OCI-LY3 (cell line): ENCODE data around the gene JMJD8.

Source experiments
- H2AFZ ChIP-seq: fragments of 200-600, 300-600 bp; shearing (Covaris generic); 2 replicates; pipeline ENCODE4 v1.6.0; 2014; ENCODE audit warnings: antibody characterized with exemption, low read depth, low read length
- H3K27ac ChIP-seq: fragments of 200-600, 300-600 bp; sonication (generic); 2 replicates; pipeline ENCODE4 v1.5.1; 2014; ENCODE audit warnings: mild to moderate bottlenecking, low read length, moderate library complexity, mixed read lengths
- H3K27me3 ChIP-seq: fragments of 200-600, 300-600 bp; sonication (generic); 2 replicates; pipeline ENCODE4 v1.6.1; 2014; ENCODE audit warnings: low read depth, low read length, mixed read lengths
- H3K36me3 ChIP-seq: fragments of 200-600, 300-600 bp; sonication (generic); replicated peaks from 2 replicates; pipeline ENCODE3; 2014; ENCODE audit warnings: low read depth, low read length, mixed read lengths
- H3K4me1 ChIP-seq: fragments of 300-600, 200-600 bp; sonication (generic); 2 replicates; pipeline ENCODE4 v1.6.1; 2014; ENCODE audit warnings: low read length, mixed read lengths
- H3K4me2 ChIP-seq: fragments of 200-600, 300-600 bp; sonication (generic); 2 replicates; pipeline ENCODE4 v1.6.1; 2014; ENCODE audit warnings: low read length, mixed read lengths
- H3K4me3 ChIP-seq: fragments of 300-600, 200-600 bp; sonication (generic); 2 replicates; pipeline ENCODE4 v1.5.1; 2014; ENCODE audit warnings: antibody characterized with exemption, mild to moderate bottlenecking, low read length, moderate library complexity
- H3K79me2 ChIP-seq: fragments of 300-600, 200-600 bp; shearing (Covaris generic); 2 replicates; pipeline ENCODE4 v1.6.1; 2014; ENCODE audit warnings: mild to moderate bottlenecking, low read length, mixed read lengths
- H3K9ac ChIP-seq: fragments of 300-600, 200-600 bp; shearing (Covaris generic); 2 replicates; pipeline ENCODE4 v1.6.0; 2014; ENCODE audit warnings: mild to moderate bottlenecking, low read length, moderate library complexity
- H3K9me3 ChIP-seq: fragments of 200-600, 300-600 bp; shearing (Covaris generic); 2 replicates; pipeline ENCODE4 v1.6.1; 2014; ENCODE audit warnings: low read length, mixed read lengths; ENCODE audit not compliant: insufficient read depth
- H4K20me1 ChIP-seq: fragments of 200-600, 300-600 bp; sonication (generic); 2 replicates; pipeline ENCODE4 v1.6.1; 2016; ENCODE audit warnings: low read length, mixed read lengths; ENCODE audit not compliant: insufficient read depth
- EZH2phosphoT487 ChIP-seq: fragments of 200-600 bp; shearing (Covaris generic); IDR thresholded peaks from 2 replicates; pipeline ENCODE4 v1.6.1; 2018; ENCODE audit warnings: antibody characterized with exemption, mixed run types, low read depth
- TF ChIP-seq, protein P1 (sequence below): fragments of 200-600, 300-600 bp; sonication (generic); IDR thresholded peaks from 2 replicates; pipeline ENCODE4 v1.5.1; 2014; ENCODE audit warnings: antibody characterized with exemption, low read length, low read depth

Gene JMJD8

DNA sequence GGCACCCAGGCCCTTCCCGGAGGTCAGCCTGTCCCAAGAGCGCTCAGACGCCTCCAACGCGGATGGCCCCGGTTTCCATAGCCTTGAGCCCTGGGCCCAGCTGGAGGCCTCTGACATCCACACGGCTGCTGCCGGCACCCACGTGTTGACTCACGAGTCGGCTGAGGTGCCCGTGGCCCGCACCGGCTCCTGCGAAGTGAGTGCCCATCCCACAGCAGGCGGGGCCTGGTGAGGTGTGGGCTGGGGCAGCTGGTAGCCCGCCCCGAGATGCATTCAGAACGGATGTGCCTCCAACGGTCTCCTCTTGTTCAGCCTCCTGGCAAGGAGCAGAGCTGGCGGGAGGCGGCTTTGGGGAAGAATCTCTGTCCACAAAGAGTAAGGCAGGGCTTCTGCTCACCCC lies 32.3 kb downstream of the JMJD8 start:
- Histone ChIP-seq H3K79me2 (peaks cover 25% of the 10 kb centered on the region), H3K36me3 (no peaks in the 10 kb centered on the region), H4K20me1 (no peaks in the 10 kb centered on the region), H3K4me3 (no peak overlapping the region), H2AFZ (no peak overlapping the region), H3K4me2 (no peak overlapping the region), H3K27me3 (no peaks in the 10 kb centered on the region), H3K9ac (no peak overlapping the region), H3K9me3 (no peaks in the 10 kb centered on the region), H3K27ac (no peak overlapping the region), H3K4me1 (peaks cover 12% of the 10 kb centered on the region)
- TF ChIP-seq, protein P1, sequence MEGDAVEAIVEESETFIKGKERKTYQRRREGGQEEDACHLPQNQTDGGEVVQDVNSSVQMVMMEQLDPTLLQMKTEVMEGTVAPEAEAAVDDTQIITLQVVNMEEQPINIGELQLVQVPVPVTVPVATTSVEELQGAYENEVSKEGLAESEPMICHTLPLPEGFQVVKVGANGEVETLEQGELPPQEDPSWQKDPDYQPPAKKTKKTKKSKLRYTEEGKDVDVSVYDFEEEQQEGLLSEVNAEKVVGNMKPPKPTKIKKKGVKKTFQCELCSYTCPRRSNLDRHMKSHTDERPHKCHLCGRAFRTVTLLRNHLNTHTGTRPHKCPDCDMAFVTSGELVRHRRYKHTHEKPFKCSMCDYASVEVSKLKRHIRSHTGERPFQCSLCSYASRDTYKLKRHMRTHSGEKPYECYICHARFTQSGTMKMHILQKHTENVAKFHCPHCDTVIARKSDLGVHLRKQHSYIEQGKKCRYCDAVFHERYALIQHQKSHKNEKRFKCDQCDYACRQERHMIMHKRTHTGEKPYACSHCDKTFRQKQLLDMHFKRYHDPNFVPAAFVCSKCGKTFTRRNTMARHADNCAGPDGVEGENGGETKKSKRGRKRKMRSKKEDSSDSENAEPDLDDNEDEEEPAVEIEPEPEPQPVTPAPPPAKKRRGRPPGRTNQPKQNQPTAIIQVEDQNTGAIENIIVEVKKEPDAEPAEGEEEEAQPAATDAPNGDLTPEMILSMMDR = no peak
- TF ChIP-seq EZH2phosphoT487 = no peak

DNA sequence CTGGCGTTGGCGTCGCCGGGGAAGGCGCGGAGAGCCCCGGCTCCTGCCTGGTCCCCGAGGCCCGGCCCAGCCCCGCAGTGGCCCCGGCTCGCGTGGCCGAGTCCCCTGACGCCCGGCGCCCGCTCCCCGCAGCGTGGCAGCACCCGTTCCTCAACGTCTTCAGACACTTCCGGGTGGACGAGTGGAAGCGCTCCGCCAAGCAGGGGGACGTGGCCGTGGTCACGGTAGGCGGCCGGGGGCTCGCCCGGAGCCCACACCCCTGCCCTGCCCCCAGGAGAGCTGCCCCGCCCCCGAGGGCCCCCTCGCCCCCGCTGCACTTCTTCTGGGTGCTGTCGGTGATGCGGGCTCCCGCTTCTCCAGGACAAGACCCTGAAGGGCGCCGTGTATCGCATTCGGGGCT lies 34.5 kb downstream of the JMJD8 start:
- no peak for TF ChIP-seq EZH2phosphoT487
- TF ChIP-seq, protein P1 = no peak
- Histone ChIP-seq H3K9me3 (no peaks in the 10 kb centered on the region), H3K4me2 (peak overlapping the region; percentile 96), H3K79me2 (peaks cover 29% of the 10 kb centered on the region), H3K27ac (peak overlapping the region; percentile 17; the same call in 1 of the 2 replicates), H4K20me1 (peaks cover 7% of the 10 kb centered on the region; the same call in 1 of the 2 replicates), H3K9ac (peak overlapping the region; percentile 79), H3K4me3 (peak overlapping the region; percentile 82), H3K36me3 (no peaks in the 10 kb centered on the region), H3K4me1 (peaks cover 12% of the 10 kb centered on the region), H2AFZ (no peak overlapping the region), H3K27me3 (no peaks in the 10 kb centered on the region)

DNA sequence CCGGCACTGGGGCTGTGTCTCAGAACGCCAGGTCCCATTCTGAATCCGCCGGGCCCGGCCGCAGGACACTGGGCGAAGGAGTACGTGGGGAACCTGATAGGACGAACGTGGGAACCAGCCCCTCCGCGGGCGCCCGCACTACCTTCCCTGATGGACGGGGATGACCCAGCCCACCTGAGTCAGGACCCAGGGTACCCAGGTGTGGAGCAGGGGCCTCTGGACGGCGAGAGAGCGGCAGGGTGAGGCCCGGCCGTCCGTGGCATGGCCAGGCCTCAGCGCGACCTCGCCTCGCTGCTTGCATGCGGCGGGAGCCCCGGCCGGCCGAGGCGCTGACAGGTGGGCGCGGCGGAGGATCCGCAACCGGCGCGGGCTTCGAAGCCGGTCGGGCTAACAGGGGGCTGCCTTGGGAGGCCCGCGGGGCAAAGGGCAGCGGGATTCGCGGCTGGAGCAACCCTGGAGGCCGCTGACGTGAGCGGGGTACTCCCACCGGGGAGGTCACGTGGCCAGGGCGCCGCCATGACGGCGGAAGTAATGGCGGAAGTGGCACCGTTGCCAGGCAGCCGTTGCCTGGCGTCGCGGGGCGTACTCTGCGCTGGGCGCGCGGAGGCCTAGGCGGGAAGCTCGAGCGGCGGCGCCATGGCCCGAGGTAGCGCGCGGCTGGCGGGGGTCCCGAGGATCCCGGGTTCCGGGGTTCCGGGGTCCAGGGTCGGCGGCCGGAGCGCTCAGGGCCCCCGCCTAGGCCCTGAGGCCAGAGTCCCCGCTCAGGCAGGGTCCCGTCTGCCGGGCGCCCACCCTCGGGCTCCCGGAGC lies 35.1 kb downstream of the JMJD8 start, which contains the start of gene WDR90:
Gene WDR90, plus strand, starts transcription at position 585 of the 809 bp plus-strand sequence. Its CDS starts 52 bp downstream, at position 637.
- Histone ChIP-seq H3K9ac (peak within 1 kb of the TSS; percentile 79), H2AFZ (no peak within 1 kb of the TSS; the same call in 1 of the 2 replicates), H3K4me3 (peak within 1 kb of the TSS; percentile 82), H3K79me2 (peaks cover 33% of the 10 kb centered on the region), H3K27ac (peak within 1 kb of the TSS; percentile 73), H3K9me3 (no peaks in the 10 kb centered on the region), H3K36me3 (no peaks in the 10 kb centered on the region), H3K27me3 (no peaks in the 10 kb centered on the region), H3K4me1 (peaks cover 12% of the 10 kb centered on the region), H3K4me2 (peak within 1 kb of the TSS; percentile 96), H4K20me1 (peaks cover 7% of the 10 kb centered on the region; the same call in 1 of the 2 replicates)
- no peak for TF ChIP-seq EZH2phosphoT487
- TF ChIP-seq, protein P1 = no peak

DNA sequence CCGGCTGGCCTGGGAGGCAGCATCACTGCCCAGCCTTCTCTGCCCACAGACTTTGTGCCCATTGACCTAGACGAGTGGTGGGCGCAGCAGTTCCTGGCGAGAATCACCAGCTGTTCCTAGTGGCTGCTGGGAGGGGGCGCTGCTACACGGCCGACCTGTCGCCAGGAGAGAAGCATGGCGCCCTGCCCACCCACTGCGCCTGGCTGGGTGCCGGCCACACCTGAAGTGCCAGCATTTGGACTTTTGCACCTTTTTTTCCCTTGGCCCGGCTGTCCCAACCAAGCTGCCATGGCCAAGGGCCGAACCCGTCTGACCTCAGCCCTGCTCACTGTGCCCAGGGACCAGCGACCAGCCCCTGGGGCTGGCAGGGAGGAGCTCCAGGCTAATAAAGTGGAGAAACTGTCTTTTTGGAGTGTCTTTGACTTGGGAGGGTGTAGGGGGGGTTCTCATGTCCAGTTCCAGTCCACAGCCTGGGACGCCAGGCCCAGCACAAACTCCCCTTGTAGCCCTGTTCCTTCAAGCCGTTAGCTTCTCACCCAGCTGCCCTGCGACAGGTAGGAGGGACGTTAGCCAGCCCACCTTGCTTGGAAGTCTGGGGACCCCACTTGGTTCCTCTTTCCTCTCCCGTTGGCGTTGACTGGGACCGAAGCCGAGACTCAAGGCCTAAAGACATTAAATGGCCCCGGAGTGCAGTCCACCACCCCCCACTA lies 35.9 kb downstream of the JMJD8 start:
- H3K36me3 ChIP-seq = no peaks in the 10 kb centered on the region
- no peaks in the 10 kb centered on the region for H3K27me3 ChIP-seq
- peak overlapping the region; percentile 79 for H3K9ac ChIP-seq
- H3K4me3 ChIP-seq = peak overlapping the region; percentile 82
- H3K4me1 ChIP-seq = peaks cover 13% of the 10 kb centered on the region
- peak overlapping the region; percentile 96 for H3K4me2 ChIP-seq
- H3K9me3 ChIP-seq = no peaks in the 10 kb centered on the region
- H3K79me2 ChIP-seq = peaks cover 41% of the 10 kb centered on the region
- H4K20me1 ChIP-seq = peaks cover 7% of the 10 kb centered on the region; the same call in 1 of the 2 replicates
- TF ChIP-seq, protein P1 = peak; percentile 73
- no peak for TF ChIP-seq EZH2phosphoT487
- H2AFZ ChIP-seq = no peak overlapping the region
- peak overlapping the region; percentile 73 for H3K27ac ChIP-seq
